MV-4-11 (cell line): ENCODE results near the gene PHB1.

ENCODE experiments used
- DNase-seq: peaks from one replicate; lab custom pipeline; 2025; lab: John Stamatoyannopoulos, UW

PHB1 gene

DNA sequence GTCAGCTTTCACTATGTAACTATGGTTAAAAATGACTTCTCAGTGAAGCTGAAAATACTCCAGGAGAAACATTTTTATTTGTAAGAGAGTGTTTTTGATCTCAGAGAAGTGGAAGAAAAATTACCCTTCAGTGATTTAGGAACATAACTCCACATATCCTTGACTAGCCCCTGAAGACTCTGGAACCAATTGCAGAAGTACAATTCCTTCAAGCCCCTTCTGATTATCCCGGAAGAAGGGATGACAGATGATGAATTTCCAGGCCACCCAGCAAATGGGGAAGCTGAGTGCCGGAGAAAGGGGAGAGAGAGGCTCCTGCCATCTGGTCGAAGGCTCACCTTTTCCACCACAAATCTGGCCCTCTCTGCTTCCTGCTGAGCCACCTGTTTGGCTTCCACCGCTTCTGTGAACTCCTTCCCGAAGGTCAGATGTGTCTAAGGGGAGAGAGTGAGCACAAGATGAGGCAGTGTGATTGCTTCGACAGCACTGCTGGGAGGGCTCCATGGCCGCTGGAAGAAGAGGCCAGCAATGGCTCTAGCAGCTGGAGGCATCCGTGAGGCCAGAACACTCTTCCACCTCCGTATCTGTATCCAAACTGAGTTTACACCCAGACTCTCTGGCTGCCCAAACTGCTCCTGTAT, 8.1 kb downstream of the PHB1 start:
- DNase-seq: no peak

GRCh38 chr17:49404906-49405305, 9.8 kb downstream of the PHB1 start:
- DNase-seq: no peak

DNA sequence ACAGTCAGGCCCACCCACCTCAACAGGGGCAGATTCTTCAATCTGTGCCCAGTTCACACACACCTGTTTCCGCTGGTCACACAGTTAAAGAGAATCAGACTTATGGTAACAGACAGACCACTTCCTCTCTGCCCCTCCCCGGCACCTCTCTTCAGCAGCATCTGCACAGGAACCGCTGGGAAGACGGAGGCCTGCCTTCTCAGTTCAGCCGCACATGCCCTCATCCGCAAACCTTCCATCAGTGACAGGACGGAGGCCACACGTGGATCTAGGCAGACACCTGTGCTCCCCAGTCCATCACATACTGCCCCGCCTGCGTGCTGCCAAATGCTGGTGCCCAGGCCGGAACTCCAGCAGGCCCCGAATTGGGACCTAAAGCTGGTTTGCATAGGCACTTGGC, 10.3 kb downstream of the PHB1 start:
- DNase-seq: no peak

- no peak for DNase-seq
These were observed 11.0 kb downstream of the PHB1 start for GRCh38 chr17:49403514-49404289.

GRCh38 chr17:49402706-49403105, 12.0 kb downstream of the PHB1 start:
- no peak for DNase-seq

DNA sequence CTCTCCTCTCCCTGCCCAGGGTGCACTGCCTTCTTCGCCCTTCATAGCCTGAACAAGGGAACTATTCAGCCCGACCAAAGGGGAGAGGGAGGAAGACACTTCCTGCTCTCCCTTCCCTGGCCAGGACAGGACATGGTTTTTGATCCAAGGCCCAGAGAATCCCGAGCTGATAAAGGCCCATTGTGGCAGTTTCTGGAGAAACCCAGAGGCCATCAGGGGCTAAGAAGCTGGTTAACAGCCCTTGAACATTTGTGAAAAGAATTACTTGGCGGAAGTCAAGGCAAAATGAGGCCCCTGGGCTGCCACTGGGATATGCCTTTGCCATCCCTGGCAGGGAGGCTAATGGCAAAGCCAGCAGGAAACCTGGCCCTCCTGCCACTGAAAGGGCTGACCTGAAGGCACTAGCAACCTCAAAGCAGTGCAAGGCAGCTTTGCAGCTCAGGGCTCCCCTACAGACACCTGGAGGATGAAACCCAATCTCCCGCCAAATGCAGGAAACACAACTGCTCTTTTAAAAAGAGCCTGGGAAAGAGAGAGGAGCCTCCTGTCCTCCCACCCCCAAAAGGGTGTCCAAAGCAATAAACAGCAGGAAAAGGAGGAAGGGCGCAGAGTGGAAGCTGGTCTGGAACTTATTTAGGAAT, 12.6 kb downstream of the PHB1 start:
- no peak for DNase-seq

- DNase-seq: no peak
These were observed 14.7 kb downstream of the PHB1 start for GRCh38 chr17:49399995-49400394.

GRCh38 chr17:49397586-49397985, 17.1 kb downstream of the PHB1 start:
- DNase-seq: no peak

DNA sequence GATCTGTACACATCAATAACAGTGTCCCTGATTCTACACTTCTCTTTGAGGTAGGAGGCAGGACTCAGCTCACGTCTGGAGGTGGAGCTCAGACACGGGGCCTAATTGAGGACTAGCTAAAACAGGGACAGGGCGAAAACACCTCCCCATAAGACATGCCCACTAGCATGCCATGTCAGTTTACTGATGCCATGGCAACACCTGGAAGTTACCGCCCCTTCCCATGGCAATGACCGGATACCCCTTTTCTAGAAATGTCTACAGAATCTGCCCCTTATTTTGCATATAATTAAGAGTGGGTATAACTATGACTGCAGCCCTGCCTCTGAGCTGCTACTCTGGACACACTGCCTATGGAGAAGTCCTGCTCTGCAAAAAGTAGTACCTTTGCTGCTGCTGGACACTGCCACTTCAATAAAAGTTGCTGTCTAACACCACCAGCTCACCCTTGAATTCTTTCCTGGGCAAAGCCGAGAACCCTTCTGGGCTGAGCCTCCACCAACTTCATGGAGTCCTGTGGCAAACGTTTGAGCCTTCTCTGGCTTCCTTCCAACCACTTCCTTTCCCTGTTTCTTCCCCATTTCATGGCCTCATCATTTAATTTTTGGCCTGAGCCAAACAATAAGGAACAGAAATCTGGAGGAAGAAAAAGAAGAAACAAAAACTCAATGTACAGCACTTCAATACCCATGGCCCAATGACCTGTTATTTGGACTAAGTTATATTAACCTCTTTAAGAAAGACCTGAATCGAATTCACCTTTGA, 21.0 kb downstream of the PHB1 start:
- peak; percentile 84 for DNase-seq

- DNase-seq: peak; percentile 97
These were observed 23.9 kb downstream of the PHB1 start for GRCh38 chr17:49390548-49391324.

DNA sequence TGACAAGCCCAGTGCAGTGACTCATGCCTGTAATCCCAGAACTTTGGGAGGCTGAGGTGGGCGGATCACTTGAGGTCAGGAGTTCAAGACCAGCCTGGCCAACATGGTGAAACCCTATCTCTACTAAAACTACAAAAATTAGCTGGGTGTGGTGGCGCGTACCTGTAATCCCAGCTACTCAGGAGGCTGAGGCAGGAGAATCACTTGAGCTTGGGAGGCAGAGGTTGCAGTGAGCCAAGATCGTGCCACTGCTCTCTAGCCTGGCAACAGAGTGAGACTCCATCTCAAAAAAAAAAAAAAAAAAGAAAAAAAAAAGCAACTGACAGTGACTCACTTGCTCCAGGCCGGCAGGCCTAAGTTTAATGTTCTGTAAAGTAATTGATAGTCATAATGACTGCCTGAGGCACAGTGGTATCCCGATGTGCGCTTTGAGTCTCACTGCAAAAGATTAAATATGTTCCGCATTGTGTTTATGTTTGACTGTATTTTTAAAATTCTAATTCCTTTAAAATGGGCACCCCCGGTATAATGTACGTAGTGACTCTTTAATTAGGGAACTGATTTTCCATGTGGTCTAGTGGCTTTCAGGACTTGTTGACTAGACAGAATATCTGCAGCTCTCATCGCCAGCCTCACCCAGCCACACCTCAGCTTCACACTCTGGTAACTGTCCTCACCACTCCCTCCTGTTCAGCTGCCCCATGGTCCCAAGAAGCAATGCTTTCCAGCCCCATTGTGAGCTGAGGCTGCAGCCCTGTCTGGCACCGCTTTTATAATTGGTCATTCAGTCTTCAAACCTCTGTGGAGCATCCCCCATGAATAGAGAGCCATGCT, 25.0 kb downstream of the PHB1 start:
- DNase-seq: peak; percentile 58

- DNase-seq: no peak
These were observed 25.8 kb downstream of the PHB1 start for GRCh38 chr17:49388692-49389513.

- peak; percentile 73 for DNase-seq
These were observed 26.4 kb downstream of the PHB1 start for GRCh38 chr17:49388290-49388640.

DNA sequence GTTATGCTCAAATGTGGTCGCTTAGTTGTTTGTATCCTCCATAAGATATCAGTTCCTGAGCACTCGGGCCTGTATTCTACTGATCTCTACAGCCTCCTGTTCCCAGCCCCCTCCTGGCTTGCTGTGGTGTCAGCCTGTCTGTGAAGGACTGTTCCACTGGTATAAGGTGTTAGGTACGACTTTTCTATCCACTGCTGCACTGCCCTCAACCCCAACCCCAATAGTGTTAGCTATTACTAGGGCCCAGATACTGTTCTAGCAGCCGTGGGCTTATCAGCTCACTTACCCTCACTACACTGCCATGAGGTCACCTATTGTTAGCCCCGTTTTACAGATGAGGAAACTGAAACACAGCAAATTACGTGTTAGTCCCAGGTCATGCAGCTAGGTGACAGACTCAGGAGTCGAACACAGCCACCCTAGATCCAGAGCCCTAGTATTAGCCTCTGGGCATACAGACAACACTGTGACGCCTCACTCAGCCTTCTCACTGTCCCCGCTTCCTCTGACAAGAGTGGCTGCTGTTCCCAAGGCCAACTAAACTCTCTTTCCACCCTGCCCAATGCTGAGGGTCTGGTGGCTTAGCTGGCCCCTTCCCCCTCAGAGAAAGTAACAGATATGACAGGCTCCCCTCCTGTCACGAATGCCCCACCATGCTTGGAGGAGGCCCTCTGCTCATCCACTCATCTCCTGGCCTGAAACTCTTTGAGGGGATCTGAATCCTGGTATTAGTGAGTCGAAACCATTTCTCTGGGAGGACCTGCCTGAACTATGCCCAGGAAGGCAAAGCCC, 27.0 kb downstream of the PHB1 start:
- DNase-seq: no peak

DNA sequence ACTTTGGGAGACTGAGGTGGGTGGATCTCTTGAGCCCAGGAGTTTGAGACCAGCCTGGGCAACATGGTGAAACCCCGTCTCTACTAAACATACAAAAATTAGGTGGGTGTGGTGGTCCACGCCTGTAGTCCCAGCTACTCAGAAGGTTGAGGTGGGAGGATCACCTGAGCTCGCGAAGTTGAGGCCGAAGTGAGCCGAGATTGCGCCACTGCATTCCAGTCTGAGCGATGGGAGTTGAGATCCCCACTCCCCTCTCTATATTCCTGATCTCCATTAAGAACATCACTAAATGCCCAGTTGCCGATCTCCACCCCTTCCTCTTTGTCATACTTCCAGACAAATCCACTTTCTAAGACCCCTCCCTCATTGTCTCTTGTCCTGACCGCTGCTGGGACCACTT, 28.3 kb downstream of the PHB1 start:
- DNase-seq: no peak

GRCh38 chr17:49384951-49385350, 29.7 kb downstream of the PHB1 start:
- no peak for DNase-seq

DNA sequence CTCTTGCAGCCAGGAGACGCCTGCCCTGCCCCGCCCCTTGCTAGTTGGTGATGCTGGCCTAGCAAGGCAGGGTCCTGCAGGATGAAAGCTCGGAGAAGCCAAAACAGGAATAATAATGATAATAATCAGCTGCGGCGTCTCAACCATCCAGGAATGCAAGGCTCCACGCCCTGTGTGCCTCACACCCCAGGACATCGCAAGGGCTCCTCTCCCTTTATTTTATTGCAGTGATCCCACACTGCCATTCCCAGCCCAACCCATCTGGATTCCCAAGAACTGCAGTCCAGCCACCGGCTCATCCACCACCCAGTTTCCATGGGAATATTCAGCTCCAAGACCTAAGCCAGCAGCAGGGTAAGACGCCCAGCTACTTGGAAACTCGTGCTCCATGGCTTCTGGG, 31.6 kb downstream of the PHB1 start:
- DNase-seq: no peak

- no peak for DNase-seq
These were observed 32.1 kb downstream of the PHB1 start for GRCh38 chr17:49382556-49382955.

DNA sequence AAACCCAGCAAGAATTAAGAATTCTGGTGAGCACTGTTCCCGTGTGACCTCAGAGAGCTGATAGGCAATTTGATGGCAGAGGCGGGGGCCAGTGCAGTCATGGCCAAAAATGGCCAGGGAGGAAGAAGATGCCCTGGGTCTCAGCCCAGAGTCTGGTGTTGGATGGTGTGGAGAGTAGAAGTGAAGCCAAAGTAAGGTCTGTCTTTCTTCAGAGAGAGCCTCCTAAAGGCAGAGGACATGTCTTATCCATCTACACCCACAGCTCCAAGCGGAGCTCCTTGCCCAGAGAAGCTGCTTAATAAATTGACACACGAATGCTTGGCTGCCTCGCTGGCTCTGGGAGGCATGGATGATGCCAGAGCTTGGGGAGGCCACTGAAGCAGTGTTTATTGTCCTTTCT, 32.9 kb downstream of the PHB1 start:
- DNase-seq: no peak
